Ureter (tissue), 1 donor: ENCODE results near the gene FRMD4A. TPM values are rescaled to one million over a fixed set of nuclear protein-coding genes. Genes with fewer than 3 reads are reported as not detected.

Experiments used
- DNase-seq: peaks from one replicate; pipeline ENCODE4 v3.0.0-alpha.2; 2020; ENCODE audit warnings: low spot score
- total RNA-seq: library from RNA; stranded (reverse); gene quantifications from one replicate; pipeline ENCODE4 v1.2.4, GENCODE V29; 2023
- donor health status: DM: yes; HTN: yes; CAD: no.

FRMD4A gene
- total RNA-seq, 1 donor from 2014 or later, result 37.9 TPM

DNA sequence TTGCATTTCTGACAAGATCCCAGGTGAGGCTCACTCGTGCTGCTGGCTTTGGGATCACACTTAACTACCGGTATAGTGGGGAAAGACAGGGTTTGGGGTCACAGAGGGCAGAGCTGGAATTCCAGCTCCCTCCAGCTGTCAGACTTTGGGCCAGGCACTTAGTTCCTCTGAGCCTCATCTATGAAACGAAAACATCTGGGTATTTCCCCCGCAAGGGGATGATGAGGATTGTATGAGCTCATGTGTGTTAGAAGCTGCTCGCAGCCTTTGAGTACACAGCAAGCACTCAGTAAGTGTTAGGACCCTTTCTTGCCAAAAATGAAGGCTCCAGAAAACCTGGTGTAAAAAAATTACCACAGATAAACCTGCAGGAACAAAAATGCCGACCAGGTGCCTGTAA lies 677.9 kb downstream of the FRMD4A start:
- no peak for DNase-seq

DNA sequence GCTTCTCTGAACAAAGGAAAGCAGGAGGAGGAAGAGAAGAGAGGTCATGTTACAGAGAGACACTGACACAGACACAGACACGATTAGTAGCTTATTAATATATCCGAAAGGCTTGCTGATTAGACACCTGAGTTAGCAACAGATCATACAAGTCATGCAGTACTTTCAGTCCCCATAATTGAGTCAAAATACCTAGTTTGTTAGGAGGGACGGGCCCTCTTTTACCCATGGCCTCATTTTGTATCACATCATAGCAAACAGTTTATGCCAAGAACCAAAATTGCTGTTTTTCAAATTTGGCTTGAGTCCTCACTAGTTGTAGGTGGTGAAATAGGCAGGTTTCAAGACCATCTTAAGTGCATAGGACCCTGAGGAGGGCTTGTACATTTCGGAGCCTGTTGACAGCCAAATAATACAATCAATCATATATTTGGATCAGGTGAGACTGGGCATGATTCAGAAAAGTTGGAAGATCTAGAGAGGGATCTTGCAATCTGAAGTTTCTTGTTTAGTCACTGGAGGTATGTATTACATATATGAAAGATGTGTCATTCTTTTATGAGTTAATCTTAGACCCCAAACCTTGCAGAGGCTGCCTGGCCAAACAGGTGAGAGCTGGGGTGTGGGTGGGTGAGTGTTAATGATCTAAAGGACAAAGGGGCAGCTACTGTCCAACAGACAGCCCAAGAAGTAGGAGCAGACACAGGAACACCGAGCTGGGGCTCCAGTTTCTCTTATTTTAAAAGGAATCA lies 678.6 kb downstream of the FRMD4A start:
- no peak for DNase-seq

DNA sequence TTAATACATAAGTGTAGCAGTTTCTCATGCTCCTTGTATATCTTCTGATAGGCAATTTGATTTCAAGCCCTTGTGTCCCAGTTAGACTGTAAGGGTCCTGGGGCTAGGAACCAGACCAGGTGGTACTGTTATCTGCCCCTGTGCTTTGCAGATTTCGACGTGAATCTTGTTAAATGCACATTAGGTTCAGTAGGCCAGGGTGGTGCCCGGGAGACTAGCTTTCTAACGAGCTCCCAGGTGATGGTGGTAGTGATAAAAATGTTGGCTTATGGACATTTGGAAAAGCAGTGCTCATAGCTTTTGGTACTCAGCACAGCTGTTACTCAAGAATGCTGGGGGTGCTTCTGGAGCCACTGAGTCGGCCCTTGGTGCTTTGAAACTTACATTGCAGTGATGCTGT lies 679.8 kb downstream of the FRMD4A start:
- DNase-seq, result no peak

DNA sequence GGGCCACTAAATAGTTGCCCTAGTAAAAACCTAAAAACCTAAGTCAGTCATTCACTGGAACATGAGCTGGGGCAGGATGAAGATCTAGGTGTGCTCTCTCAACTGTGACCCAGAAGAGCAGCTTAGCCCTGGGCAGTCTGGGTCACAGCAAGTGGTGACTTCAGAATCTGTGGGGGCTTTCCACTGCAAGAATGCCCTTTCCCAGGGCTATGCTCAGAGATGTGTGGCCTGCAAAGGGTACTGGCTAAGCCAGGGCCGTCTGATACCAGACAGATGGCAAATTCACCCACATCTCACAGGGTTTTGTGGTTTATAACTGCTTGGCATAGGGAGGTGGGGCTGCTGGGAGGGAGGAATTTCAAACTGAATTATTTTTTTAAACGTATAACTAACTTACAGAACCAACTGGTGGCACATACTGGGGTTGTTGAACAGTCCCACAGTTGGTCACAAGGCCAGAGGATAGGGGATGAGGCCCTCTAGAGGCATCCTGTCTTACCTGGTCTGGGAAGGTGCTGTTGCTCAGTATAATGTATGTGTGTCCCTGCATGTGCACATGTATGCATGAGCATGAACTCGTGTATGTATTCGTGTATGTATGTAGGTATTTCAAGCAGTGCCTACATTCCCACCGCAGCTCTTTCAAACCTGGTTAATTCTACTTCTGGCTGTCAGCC lies 680.7 kb downstream of the FRMD4A start:
- no peak for DNase-seq

DNA sequence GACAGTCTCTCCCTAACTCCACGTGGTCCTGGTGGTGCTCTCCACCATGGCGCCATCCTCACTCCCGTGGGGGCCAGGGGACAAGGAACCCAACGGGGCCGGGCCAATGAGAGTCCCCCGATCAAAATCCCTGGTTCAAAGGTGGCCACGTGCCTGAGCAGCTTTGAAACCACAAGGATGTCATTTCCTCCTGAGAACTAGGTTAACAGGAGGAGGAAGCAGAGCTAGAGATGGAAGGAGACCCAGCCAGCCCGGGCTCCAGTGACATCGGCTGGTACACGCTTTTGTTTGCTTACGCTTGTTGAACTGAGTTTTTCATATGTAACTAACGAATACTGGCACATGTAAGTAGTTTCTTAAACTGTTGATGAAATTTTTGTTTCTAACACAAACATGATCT lies 682.3 kb downstream of the FRMD4A start:
- DNase-seq, result no peak

DNA sequence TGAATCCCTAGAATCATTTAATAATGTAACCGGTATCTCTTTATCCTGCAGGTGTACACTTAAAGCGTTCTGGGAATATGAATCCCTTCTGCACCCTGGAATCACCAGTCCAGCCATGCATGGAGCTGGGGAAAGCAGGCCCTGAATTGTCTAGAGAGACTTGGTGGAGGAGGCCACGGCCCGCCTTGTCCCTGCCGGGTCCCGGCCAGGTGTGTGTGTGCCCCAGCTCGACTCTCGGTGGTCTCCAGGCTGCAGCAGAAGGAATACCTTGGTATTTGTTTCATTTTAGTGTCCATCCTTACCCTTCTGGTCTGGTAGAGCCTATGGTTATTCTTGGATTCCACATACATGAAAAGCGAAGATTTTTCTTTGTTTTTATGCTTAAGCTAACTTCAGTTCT lies 685.9 kb downstream of the FRMD4A start:
- no peak for DNase-seq

DNA sequence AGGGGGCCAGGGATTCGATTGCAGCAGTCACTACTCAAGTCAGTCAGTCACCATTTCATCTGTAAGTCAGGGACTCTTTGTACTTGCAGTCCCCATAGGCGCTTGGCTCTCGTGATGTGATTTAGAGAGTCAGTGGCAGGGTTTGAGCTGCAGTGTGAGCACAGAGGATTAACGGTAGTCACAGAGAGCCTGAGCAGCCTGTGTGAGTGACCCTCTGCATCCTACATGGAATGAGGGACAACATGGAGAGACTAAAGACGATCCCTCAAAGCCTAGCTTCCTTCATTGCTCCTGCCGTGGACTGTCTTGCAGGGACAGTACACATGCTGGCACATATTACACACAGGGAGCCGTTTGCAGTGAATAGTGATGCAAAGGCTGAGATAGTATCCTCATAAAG lies 687.7 kb downstream of the FRMD4A start:
- no peak for DNase-seq

DNA sequence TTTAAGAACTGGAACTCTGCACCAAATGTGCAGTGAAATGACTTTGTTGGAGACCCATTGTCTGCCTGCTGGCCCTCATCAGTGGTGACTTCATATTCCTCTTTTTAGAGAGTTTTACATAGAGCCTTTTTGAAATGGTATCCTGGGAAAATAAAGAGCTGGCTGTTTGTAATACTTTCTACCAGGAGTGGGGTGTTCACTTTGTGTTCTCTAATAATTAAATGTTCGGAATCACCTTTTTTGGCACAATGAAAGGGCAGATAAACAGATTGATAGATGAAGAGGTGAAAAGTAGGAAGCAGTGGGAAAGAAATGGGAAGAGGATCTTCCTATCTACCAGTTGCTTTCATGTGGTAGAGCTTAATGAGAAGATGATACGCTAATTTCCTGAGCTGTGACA lies 688.4 kb downstream of the FRMD4A start:
- DNase-seq, result no peak

DNA sequence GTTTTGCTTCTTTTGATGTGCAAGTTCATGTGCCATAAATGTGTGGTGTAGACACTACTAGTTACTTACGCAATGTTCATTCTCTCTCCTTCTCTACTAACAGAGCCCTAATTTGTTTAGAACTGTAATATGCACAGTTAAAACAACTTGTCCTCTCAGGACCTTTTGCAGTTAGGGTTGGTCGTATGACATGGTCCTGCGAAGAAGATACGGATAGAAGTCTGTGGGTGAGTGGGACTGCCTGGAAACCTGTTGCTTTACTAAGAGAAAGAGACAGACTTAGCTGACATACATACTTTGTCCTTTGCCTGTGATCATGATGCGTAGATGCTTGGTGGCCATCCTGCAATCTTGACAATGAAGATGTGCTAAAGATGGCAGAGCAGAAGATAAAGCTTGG lies 692.8 kb downstream of the FRMD4A start:
- DNase-seq, result no peak

DNA sequence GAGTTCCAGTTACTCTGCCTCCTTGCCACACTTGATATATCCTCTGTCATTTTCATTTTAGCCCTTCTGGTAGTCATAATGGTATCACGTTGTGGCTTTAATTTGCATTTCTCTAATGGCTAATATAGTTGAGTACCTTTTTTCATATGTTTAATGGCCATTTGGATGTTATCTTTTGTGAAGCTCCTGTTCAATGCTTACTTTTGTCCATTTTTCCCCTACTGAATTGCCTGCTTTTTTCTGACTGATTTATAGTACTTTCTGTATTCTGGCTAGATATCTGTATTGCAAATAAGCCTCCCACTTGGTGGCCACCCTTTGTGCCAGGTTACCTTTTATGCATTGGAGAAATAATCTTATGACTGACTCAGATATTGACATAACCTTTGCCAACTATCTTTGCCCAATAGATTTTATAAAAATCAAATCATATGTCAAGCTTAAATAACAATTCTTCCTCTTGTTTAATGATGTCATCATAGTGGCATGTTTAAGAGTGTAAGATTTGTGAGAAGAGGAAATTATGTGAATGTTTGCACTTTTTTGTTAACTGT lies 693.3 kb downstream of the FRMD4A start:
- DNase-seq, result no peak

DNA sequence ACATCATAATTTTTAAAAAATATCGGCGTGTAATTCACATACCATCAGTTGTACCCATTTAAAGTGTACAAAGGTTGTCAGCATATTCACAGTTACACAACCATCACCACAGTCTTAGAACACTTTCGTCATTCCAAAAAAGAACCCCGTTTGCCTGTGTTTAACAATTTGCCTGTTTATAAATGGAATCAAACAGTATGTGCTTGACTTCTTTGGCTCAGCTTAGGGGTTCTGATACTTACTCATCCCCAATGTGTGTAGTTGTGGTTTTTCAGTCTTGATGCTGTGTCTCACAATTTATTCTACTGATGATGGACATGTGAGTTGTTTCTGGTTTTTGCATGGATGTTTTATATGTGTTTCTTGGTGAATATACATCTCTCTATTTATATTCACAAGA lies 693.9 kb downstream of the FRMD4A start:
- no peak for DNase-seq

DNA sequence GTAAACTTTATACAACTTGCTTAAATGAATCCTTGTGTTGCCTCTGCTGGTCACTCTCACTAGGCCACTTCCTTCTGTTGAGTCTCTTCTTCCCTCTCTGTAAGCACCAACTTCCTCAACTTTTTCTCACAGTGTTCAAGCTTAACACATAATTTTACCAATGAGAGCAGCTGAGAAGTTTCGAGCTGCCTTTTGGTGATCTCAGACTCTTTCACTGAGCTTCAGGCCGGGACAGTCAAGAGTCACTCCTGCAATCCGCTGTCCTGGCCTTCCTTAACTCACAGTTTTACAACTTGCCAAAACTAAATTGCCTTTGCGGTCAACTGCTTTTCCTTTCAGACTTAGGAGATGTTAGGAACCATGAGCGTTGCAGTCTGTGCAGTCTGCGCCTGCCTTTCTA lies 696.5 kb downstream of the FRMD4A start:
- no peak for DNase-seq

DNA sequence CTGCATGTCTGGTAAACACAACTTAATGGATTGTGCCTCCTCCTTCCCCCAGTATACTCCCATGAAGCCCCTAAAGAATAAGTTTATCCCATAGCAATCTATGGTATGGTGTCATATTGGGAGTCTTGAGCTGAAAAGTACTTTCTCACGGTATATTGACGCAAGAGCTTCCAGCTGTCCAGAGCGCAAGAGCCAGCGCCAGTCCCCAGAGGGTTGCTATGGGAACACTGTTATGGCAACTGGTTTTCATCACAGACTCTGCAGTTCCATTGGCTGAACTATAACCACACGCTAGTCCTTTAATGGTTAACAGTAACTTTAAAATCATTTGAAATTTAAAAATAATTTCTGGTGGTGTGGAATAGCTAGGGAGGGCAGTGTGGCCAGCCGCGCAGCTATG lies 697.0 kb downstream of the FRMD4A start:
- no peak for DNase-seq

DNA sequence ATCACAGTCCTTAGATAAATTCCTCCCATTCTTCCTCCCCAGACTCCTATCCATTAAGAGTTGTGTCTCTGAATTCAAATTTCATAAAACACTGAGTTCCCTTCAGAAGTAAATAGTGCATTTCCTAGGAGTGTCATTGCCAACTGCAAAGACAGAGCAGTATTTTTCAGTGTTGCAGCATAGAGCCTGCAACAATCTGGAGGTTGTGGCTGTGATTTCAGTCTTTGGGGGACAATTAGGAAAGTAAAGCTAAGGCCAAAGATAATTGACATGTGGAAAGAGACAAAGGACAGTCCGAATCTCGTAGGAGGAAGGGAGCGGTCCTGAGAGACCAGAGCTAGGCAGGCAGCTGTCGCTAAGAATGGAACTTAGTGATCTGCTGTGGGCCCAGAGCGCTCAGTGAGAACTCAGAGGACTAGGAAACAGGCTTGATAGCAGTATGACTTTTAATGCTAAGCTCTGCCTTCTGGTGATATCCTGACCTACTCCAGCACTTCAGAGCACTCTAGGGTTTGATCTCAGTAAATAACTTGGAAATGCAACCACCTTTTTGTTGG lies 697.8 kb downstream of the FRMD4A start:
- no peak for DNase-seq

DNA sequence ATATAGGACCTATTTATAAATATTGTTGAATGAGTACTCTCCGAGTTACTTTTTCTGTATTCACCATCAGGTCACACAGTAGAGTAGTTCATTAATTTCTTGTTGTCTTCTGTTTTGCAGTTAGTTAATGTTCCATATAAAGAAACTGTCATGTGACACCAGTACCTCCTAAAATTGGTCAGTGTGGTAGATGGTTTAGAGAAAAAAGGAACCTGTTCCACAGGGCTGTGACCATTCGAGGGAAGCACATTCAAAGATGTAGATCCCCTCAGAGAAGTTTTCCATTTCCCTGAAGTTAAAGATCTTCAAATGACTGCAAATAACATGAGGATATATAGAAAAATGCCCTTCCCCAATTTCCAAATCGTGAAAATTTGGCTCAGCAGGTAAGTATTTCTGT lies 698.3 kb downstream of the FRMD4A start:
- DNase-seq, result no peak

DNA sequence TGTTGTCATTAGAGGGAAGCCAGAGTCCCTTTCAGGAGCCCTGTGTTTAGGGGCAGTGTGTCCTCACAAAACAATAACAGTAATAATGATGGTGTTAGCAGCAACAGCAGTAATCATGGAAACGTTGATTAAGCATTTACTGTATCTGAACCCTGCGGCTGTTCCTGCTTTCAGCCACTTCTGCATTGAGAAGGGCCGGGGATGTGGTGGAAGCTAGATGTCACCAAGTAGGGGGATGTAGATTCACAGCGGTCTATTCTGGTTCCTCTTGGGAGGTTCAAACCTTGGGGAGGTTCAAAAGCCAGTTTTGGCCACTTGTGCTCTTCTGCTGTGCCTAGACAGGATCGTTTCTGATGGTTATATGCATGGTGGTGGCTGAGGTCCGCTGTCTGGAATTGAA lies 699.1 kb downstream of the FRMD4A start:
- no peak for DNase-seq

DNA sequence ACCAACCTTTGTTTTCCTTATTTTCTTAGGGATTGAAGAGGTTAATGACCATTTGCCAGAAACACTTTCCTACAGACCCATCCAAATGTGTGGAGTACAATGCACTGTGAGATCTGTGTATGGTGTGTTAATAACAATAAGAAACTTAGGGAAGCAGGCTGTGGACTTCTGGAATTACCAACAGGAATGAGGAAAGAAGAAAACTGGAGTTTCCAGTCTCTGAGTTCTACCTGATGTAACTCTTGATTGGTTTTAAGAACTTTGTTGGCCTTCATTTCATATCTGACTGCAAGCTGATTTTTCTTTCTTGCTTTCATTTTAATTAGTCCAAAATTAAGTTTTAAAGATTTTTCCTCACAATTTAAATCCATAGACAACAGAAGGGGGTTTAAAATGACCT lies 700.5 kb downstream of the FRMD4A start:
- no peak for DNase-seq

DNA sequence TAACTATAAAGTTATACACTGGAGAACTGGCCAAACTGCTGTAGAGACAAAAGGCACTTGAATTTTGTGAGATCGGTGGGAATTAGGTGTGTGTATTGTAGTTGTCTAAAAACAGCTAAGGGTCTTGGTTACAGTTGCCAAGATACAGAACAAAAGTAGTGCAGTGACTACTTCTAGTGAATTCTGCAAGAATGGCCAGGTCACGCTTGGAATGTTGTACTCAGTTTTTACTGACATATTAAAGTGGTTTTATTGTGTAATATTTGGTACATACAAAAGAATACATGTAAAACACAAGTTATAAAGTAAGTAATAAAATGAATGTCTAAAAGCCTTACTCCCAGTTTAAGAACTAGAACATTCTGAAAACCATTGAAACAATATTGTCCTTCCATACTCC lies 701.6 kb downstream of the FRMD4A start:
- DNase-seq, result no peak

DNA sequence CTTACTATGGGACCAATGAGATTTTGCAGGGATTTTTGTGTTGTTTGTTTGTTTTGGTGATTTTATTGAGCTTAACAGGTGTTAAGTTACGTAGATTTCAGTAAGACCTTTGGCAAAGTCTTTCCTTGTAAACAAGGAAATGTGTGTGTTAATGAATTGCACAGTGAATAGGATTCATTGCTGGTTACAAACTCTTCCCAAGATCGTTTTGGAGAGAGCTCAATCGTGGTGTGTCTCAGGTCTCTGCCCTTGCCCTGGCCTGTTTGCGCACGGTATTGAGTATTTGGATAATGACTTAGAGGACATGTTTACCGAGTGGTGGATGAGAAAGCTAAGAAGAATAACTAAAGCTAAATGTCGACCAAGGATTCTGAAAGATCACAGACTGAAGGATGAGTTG lies 702.1 kb downstream of the FRMD4A start:
- no peak for DNase-seq

DNA sequence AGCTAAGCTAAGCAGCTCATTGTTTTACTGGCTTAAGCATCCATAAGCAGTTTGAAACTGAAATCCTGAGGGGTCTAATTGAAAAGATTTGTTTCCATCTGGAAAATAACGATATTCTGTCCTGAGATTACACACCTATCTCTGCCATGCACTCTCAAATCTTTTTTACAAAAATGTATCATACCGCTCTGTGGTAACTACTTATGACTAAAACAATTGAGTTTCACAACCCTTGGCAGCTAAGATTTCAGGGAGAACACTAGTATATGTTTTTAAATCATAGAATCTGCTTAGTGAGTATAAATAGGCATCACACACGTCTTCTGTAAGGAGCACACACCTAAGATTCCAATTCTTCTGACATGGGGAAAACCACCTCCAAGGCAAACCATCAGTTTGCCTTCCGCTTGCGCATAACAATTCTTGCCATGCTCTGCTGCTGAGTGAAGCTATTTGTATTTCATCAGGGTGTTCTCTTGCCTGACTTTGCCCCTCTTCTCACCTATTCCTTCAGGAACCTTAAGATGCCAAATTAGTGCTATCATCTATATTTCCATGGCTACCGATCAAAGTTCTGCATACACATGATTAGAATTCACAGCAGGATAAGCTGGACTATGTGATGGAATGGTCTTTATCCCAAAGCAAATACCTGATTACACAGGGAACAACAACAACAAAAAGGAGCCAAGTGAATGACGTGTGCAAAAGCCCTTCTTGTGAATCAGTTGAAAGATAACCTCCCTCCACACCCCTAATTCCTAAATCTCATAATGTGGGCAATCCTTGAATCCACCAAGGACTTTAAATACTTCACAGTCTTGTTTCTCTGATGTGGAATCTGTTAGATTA lies 703.0 kb downstream of the FRMD4A start:
- no peak for DNase-seq

DNA sequence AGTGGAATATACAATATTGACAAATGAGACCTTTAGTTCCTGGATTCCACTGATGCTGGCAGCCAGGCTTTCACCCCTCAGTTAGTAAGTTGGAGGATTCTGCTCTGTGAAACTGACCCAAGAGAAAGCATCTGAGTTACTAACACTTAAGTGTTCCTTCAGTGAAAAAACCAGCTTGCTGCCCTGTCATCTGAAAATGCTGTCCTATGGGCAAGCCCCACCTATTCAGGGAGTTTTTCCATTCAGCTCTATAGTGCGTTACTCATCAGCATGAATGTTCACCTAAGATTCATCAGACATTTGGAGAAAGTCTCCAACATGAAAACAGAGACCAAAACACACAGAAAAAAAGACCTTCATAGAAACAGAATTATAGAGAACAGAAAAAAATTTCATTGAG lies 706.1 kb downstream of the FRMD4A start:
- DNase-seq, result no peak

DNA sequence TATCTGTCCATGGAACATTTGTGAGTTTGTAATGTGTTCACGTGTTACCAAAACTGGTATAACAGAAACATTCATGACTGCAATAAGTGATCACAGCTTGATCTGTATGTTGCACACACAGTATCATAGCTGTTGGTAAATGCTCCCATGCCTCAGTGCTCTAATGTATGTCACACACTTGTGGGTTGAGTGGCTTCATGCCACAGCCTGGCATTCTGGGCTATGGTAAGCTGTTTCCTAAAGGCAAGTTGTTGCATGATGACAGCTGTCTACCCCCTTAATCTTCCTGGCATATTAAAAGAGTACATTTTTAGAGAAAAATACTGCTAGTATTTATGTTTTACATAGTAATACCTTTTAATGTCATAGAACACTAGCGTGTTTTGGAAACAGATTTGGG lies 708.8 kb downstream of the FRMD4A start:
- no peak for DNase-seq
